ELR (cell line): ENCODE measurements around the gene NVL.

Experiments
- DNase-seq: peaks from one replicate; pipeline ENCODE4 v3.0.0-alpha.2; 2015; ENCODE audit warnings: low read depth

Gene NVL

GRCh38 chr1:224196813-224197600 lies 133.0 kb downstream of the NVL start:
- no peak for DNase-seq

GRCh38 chr1:224193319-224193966 lies 136.5 kb downstream of the NVL start:
- no peak for DNase-seq

DNA sequence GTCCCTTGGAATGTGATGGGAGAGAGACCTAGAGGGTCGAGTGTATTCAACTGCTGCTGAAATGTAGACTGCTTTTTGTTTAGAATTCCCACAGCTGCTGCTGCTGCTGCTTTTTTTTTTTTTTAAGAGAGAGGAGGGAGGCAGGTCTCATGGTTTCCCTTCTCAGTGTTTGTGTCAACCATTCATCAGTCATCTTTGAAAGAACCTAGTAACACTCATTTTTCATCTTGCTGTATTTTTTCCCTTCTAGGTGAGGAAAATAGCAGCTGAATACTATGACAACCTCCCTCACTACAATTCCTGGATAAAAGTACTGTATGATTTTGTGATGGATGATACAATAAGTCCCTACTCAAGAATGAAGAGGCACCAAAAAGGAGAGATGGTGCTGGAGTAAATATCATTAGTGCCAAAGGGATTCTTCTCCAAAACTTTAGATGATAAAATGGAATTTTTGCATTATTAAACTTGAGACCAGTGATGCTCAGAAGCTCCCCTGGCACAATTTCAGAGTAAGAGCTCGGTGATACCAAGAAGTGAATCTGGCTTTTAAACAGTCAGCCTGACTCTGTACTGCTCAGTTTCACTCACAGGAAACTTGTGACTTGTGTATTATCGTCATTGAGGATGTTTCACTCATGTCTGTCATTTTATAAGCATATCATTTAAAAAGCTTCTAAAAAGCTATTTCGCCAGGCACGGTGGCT lies 137.7 kb downstream of the NVL start:
- no peak for DNase-seq

- DNase-seq, result peak; percentile 36
Measured at GRCh38 chr1:224189561-224189960, 140.4 kb downstream of the NVL start.

- DNase-seq, result no peak
Measured at GRCh38 chr1:224188286-224188685, 141.7 kb downstream of the NVL start.

DNA sequence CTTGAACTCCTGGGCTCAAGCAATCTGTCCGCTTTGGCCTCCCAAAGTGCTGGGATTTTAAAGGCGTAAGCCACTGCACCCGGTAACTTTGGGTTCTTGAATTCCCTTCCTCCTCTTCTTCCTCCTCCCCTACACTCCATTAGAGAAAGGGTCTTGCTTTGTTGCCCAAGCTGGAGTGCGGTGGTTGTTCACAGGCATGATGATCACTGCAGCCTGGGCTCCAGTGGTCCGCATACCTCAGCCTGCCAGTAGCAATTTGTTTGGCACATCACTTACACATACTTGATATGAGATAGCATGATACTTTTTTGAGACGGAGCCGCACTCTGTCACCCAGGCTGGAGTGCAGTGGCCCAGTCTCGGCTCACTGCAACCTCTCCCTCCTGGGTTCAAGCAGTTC lies 144.8 kb downstream of the NVL start:
- DNase-seq, result no peak

DNA sequence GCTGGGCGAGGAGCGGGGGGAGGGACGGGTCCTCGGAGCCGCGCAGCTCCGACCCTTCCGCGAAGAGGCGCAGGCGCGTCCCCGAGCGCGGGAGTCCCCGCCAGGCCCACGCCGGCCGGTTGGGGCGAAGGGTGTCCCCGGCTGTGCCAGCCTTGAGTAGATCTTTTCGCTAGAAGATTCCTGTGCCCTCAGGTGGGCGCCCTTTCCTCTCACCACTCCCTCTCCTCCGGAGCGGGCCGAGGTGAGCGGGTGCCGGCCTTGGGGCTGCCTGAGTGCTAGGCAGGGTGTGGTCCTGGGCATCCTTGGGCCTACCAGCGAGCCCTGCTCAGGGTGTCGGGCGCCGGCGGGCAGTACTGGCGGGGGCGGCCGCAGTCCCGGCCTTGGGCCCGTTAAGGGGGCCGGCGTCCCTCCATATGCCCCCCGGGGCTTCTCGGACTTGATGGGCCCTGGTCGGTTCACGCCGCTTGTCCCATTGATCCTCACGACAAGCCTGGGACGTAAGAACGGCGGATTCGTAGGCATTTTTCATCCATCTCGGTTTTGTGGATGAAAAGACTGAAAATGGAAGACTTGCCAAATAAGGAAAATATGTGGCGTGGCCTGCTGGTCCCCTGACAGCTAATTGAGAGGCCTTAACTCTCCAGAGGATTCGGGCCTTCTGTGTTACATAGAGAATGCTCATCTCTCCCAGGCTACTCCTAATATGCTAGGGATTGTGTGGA lies 146.2 kb downstream of the NVL start:
- peak; percentile 70 for DNase-seq

GRCh38 chr1:224182866-224183590 lies 146.9 kb downstream of the NVL start, which contains the start of gene DEGS1:
Gene DEGS1 (plus strand): TSS chr1:224183240. CDS start chr1:224183337, 97 bp downstream.
- DNase-seq, result peak; percentile 85

GRCh38 chr1:224182057-224182865 lies 147.7 kb downstream of the NVL start:
- DNase-seq, result no peak

DNA sequence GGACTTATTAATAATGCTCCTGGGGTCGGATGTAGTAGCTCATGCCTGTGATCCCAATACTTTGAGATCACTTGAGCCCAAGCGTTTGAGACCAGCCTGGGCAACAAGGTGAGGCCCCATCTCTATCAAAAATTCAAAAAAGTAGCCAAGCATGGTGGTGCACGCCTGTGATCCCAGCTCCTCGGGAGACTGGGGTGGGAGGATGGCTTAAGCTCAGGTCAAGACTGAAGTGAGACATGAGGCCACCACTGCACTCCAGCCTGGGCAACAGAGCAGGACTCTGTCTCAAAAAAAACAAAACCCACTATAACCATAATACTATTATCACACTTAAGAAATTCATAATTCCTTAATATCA lies 148.5 kb downstream of the NVL start:
- DNase-seq, result no peak

DNA sequence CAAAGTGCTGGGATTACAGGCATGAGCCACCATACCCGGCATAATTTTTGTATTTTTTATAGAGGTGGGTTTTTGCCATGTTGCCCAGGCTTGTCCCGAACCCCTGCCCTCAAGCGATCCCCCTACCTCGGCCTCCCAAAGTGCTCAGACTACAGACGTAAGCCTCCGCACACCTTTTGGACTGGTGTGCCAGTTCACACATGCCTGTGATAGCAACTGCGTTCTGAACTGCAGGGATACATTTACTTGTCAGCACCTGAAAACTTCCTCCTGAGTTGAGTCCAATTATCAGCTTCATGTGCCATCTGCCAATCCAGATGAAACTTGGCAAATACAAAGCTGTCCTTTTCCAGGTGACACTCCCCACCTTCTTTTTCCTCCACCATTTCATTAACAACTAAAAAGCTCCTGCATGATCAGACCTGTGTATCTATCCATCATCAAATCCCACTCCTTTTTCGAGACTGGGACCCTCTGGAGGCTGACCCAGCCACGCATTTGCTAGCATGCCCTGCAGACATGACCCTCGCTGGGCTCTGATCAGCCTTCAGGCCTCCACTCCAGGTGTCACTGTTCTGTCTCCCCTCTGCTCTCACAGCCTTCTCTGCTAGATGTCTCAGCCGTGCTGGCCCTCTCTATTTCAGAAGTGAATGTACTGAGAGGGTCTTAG lies 149.1 kb downstream of the NVL start:
- no peak for DNase-seq

- DNase-seq, result no peak
Measured at GRCh38 chr1:224178894-224179293, 151.1 kb downstream of the NVL start.

- no peak for DNase-seq
Measured at GRCh38 chr1:224177356-224177999, 152.5 kb downstream of the NVL start.
